Lung microvascular endothelial cell (primary cell): ENCODE results near the gene NAT16. TPM values are rescaled to one million over a fixed set of nuclear protein-coding genes. Genes with fewer than 3 reads are reported as not detected.
"Not testable (repeated sequence)": the region's sequence is repeated elsewhere in the genome, so short reads cannot be mapped to it uniquely, and the experiment has no call there.

Experiments used
- DNase-seq, 2 donors: peaks; one replicate each; pipeline versions ENCODE4 v3.0.0 to v3.0.0-alpha.2; 2010; ENCODE audit warnings: low read depth in 2 of 2
- total RNA-seq: library from RNA; depleted of rRNA; stranded (reverse); fragments of >200 nt; gene quantifications from 2 replicates; pipeline ENCODE4 v1.2.1, GENCODE V29; 2014

NAT16 gene
- total RNA-seq, result not detected in 2 replicates

GRCh38 chr7:101180130-101180755, at the start of gene NAT16:
Gene NAT16, minus strand, starts transcription at chr7:101180293. Its CDS starts 5,486 bp downstream, at chr7:101174807.
- DNase-seq, result no peak

- DNase-seq, result no peak
Measured at GRCh38 chr7:101226721-101227120, 46.6 kb upstream of the NAT16 start.

GRCh38 chr7:101225650-101226049, 45.6 kb upstream of the NAT16 start:
- no peak for DNase-seq

- no peak for DNase-seq
Measured at GRCh38 chr7:101223528-101223927, 43.4 kb upstream of the NAT16 start.

GRCh38 chr7:101222275-101222830, 42.3 kb upstream of the NAT16 start:
- no peak for DNase-seq

- no peak for DNase-seq
Measured at GRCh38 chr7:101220295-101220694, 40.2 kb upstream of the NAT16 start.

GRCh38 chr7:101218236-101219125, 38.4 kb upstream of the NAT16 start:
- no peak for DNase-seq

- DNase-seq, result peak; percentile 98
Measured at GRCh38 chr7:101217388-101218235, 37.5 kb upstream of the NAT16 start, which contains the start of the genes PLOD3 and ZNHIT1. Gene PLOD3, minus strand, starts transcription at chr7:101217581. Its CDS starts 307 bp downstream, at chr7:101217274. Gene ZNHIT1, plus strand, starts transcription at chr7:101218165. Its CDS starts 31 bp downstream, at chr7:101218196.

GRCh38 chr7:101216860-101217387, 36.8 kb upstream of the NAT16 start:
- DNase-seq, result no peak

GRCh38 chr7:101216001-101216859, 36.1 kb upstream of the NAT16 start:
- peak in 1 of 2 donors; percentile 29 for DNase-seq

GRCh38 chr7:101212014-101212413, 31.9 kb upstream of the NAT16 start:
- no peak for DNase-seq

- no peak for DNase-seq
Measured at GRCh38 chr7:101211501-101211900, 31.4 kb upstream of the NAT16 start.

GRCh38 chr7:101210143-101210542, 30.1 kb upstream of the NAT16 start:
- DNase-seq, result no peak

GRCh38 chr7:101208794-101209193, 28.7 kb upstream of the NAT16 start:
- no peak for DNase-seq

- DNase-seq, result no peak
Measured at GRCh38 chr7:101207459-101207858, 27.4 kb upstream of the NAT16 start.

GRCh38 chr7:101206665-101207042, 26.6 kb upstream of the NAT16 start:
- no peak for DNase-seq

- DNase-seq, result no peak
Measured at GRCh38 chr7:101205901-101206664, 26.0 kb upstream of the NAT16 start.

GRCh38 chr7:101203740-101204738, 23.9 kb upstream of the NAT16 start:
- DNase-seq, result not testable (repeated sequence)
